HepG2 (cell line): ENCODE data around the gene LYSMD2. TPM values are rescaled to one million over a fixed set of nuclear protein-coding genes. Genes with fewer than 3 reads are reported as not detected.

ENCODE experiments used
- ATAC-seq: fragments of 200-7000 bp; cut with Tn5 transposase; 3 replicates; pipeline ENCODE4 v1.9.1; 2020; ENCODE audit warnings: mild to moderate bottlenecking, moderate library complexity
- BruUV-seq: library from RNA; stranded (reverse); fragments of 400-500 nt; replicated peaks from 2 replicates; lab custom pipeline; 2021; lab: Mats Ljungman, UMichigan
- CTCF ChIA-PET: fragments of 300-600 bp; formaldehyde crosslinking; extraction: SDS; loops from one replicate; lab custom pipeline; 2021; ENCODE audit warnings: low total read pairs, inconsistent platforms, low intra/inter-chr PET ratio; lab: Yijun Ruan, JAX
- POLR2A ChIA-PET: fragments of 350-600 bp; sonication (Branson Sonifier 250); formaldehyde crosslinking; loops from one replicate; lab custom pipeline; 2020; ENCODE audit warnings: antibody characterized with exemption, inconsistent platforms; lab: Yijun Ruan, JAX
- DNase-seq: peaks from one replicate; pipeline ENCODE4 v3.0.0-alpha.2; 2015; ENCODE audit warnings: low spot score
- FAIRE-seq: peaks from 3 replicates; lab custom pipeline; 2011; peaks lifted over from hg19 to GRCh38; lab: Jason Lieb, UNC
- H2AFZ ChIP-seq: one replicate; pipeline ENCODE4 v1.6.1; 2011; ENCODE audit warnings: low read length, inconsistent platforms
- H3K27ac ChIP-seq: fragments of 300-600 bp; 3 replicates; pipeline ENCODE4 v1.8.0; 2011; ENCODE audit warnings: mixed run types, mild to moderate bottlenecking, mixed read lengths, low read length, inconsistent platforms; ENCODE audit not compliant: insufficient read depth; ENCODE audit errors: extremely low read length
- H3K27me3 ChIP-seq, 2 experiments: fragments of 200-600 bp in 1 of 2; 2 replicates in 1 of 2; 3 replicates in 1 of 2; pipeline versions ENCODE4 v1.6.0 to v1.8.0; 2011; ENCODE audit warnings: low read length in 2 of 2, mild to moderate bottlenecking in 2 of 2, moderate library complexity in 2 of 2, inconsistent platforms in 1 of 2; ENCODE audit not compliant: insufficient read depth in 2 of 2, control insufficient read depth in 1 of 2
- H3K36me3 ChIP-seq, 2 experiments: fragments of 200-600 bp in 1 of 2; replicated peaks in 1 of 2; 2 replicates in 1 of 2; 3 replicates in 1 of 2; pipeline versions ENCODE4 v1.5.1 to v1.8.0; 2011; ENCODE audit warnings: low read length in 2 of 2, inconsistent platforms in 1 of 2; ENCODE audit not compliant: insufficient read depth in 2 of 2, control insufficient read depth in 1 of 2
- H3K4me1 ChIP-seq: 2 replicates; pipeline ENCODE4 v1.5.1; 2012; ENCODE audit warnings: low read length, inconsistent platforms; ENCODE audit not compliant: insufficient read depth
- H3K4me2 ChIP-seq: 2 replicates; pipeline ENCODE4 v1.6.0; 2011; ENCODE audit warnings: low read depth, low read length, inconsistent platforms
- H3K4me3 ChIP-seq, 3 experiments: fragments of 200-600 bp in 1 of 3; sonication (generic), shearing (Covaris generic) in 1 of 3; replicated peaks in 1 of 3; 2 replicates each; pipeline ENCODE4 v1.5.1; 2011 to 2016; ENCODE audit warnings: low read length in 3 of 3, inconsistent platforms in 2 of 3, low read depth in 2 of 3, mild to moderate bottlenecking in 2 of 3, control low read depth in 1 of 3, mixed read lengths in 1 of 3; ENCODE audit not compliant: insufficient read depth in 1 of 3
- H3K79me2 ChIP-seq: one replicate; pipeline ENCODE4 v1.6.1; 2011; ENCODE audit warnings: low read length, inconsistent platforms; ENCODE audit not compliant: insufficient read depth
- H3K9ac ChIP-seq: 2 replicates; pipeline ENCODE4 v1.6.0; 2011; ENCODE audit warnings: mild to moderate bottlenecking, low read depth, low read length, inconsistent platforms; ENCODE audit not compliant: insufficient read depth
- H3K9me3 ChIP-seq: 2 replicates; pipeline ENCODE4 v1.5.1; 2012; ENCODE audit warnings: mild to moderate bottlenecking, low read length
- H4K20me1 ChIP-seq: 2 replicates; pipeline ENCODE4 v1.6.0; 2011; ENCODE audit warnings: inconsistent platforms, mild to moderate bottlenecking, low read length, moderate library complexity; ENCODE audit not compliant: insufficient read depth
- BRD4 ChIP-seq: sonication (generic); formaldehyde crosslinking; IDR thresholded peaks from 2 replicates; pipeline ENCODE4 v1.4.0; 2020; ENCODE audit warnings: missing genetic modification reagents
- ETV6 ChIP-seq: sonication (generic); formaldehyde crosslinking; conservative IDR thresholded peaks from 2 replicates; pipeline ENCODE4 v1.4.0; 2020; ENCODE audit warnings: missing genetic modification reagents
- FOXC1 ChIP-seq: sonication (generic); formaldehyde crosslinking; IDR thresholded peaks from 2 replicates; pipeline ENCODE4 v1.8.0; 2022; ENCODE audit warnings: mild to moderate bottlenecking, missing genetic modification reagents, borderline replicate concordance
- GATA4 ChIP-seq: sonication (generic); IDR thresholded peaks from 2 replicates; pipeline ENCODE4 v1.6.1; 2016; ENCODE audit warnings: antibody characterized with exemption, low read depth, borderline replicate concordance
- JDP2 ChIP-seq: sonication (generic); formaldehyde crosslinking; IDR thresholded peaks from 2 replicates; pipeline ENCODE4 v1.8.1; 2022; ENCODE audit warnings: missing genetic modification reagents, borderline replicate concordance
- MEIS1 ChIP-seq: sonication (generic); formaldehyde crosslinking; IDR thresholded peaks from 2 replicates; pipeline ENCODE4 v1.9.0; 2021; ENCODE audit warnings: mild to moderate bottlenecking, missing genetic modification reagents, moderate library complexity, borderline replicate concordance
- MXD1 ChIP-seq: sonication (generic); formaldehyde crosslinking; IDR thresholded peaks from 2 replicates; pipeline ENCODE4 v1.4.0; 2020; ENCODE audit warnings: mild to moderate bottlenecking, missing genetic modification reagents
- MXD4 ChIP-seq: IDR thresholded peaks from 2 replicates; pipeline ENCODE4 v1.6.1; 2016; ENCODE audit warnings: mild to moderate bottlenecking, missing biosample characterization, missing genetic modification reagents
- PITX1 ChIP-seq: sonication (generic); formaldehyde crosslinking; IDR thresholded peaks from 2 replicates; pipeline ENCODE4 v1.5.1; 2020; ENCODE audit warnings: mild to moderate bottlenecking, missing genetic modification reagents
- PRDM4 ChIP-seq: sonication (generic); formaldehyde crosslinking; IDR thresholded peaks from 2 replicates; pipeline ENCODE4 v1.9.0; 2021; ENCODE audit warnings: missing genetic modification reagents, borderline replicate concordance
- PRPF4 ChIP-seq: fragments of 200-400 bp; formaldehyde crosslinking; IDR thresholded peaks from 2 replicates; pipeline ENCODE4 v1.6.1; 2016; ENCODE audit warnings: low read length, low read depth; ENCODE audit not compliant: poor library complexity, severe bottlenecking
- ZNF335 ChIP-seq: sonication (generic); formaldehyde crosslinking; IDR thresholded peaks from 2 replicates; pipeline ENCODE4 v1.4.0; 2020; ENCODE audit warnings: missing genetic modification reagents
- ZNF674 ChIP-seq: sonication (generic); formaldehyde crosslinking; IDR thresholded peaks from 2 replicates; pipeline ENCODE4 v1.5.0; 2020; ENCODE audit warnings: low read depth, mild to moderate bottlenecking, missing genetic modification reagents
- WGBS: methylation state at CpG from one replicate; pipeline ENCODE4 v1.1.6; 2017; ENCODE audit warnings: low lambda C conversion rate; 5-methylcytosine and 5-hydroxymethylcytosine counted together
- in situ Hi-C: cut with HindIII; loops from 2 replicates; pipeline ENCODE4 v1.10.0; 2017; ENCODE audit warnings: low pct_unique_long_range_greater_than_20kb; ENCODE audit not compliant: extremely low pct_ligation_motif_present
- intact Hi-C: fragments of 100-400 bp; cut with micrococcal nuclease; formaldehyde crosslinking; loops from one replicate; pipeline ENCODE4 v1.10.0; 2022; ENCODE audit not compliant: unreplicated experiment
- polyA plus RNA-seq, 8 experiments: library from polyadenylated mRNA; depleted of rRNA in 3 of 8; stranded (reverse) in 7 of 8; unstranded in 1 of 8; fragments of >200 nt; fragmentation: Illumina TruSeq in 4 of 8; extraction: Trizol in 4 of 8; gene quantifications; 2 replicates each; pipeline versions ENCODE4 v1.2.1 to v1.2.3, GENCODE V29; 2011 to 2016; ENCODE audit warnings: low read depth in 4 of 8, missing spikeins in 1 of 8, mixed read lengths in 1 of 8; ENCODE audit not compliant: insufficient read depth in 1 of 8
- total RNA-seq, 5 experiments: library from RNA; depleted of rRNA; stranded (reverse); fragments of >200 nt; fragmentation: Illumina TruSeq; extraction: Trizol; gene quantifications; 2 replicates each; pipeline ENCODE4 v1.2.3, GENCODE V29; 2016; ENCODE audit warnings: low read depth in 1 of 5
- TF ChIP-seq, protein P1 (sequence below): sonication (generic); formaldehyde crosslinking; conservative IDR thresholded peaks from 2 replicates; pipeline ENCODE4 v1.4.0; 2020; ENCODE audit warnings: missing genetic modification reagents
- TF ChIP-seq, protein P2 (sequence below): sonication (generic); formaldehyde crosslinking; IDR thresholded peaks from 2 replicates; pipeline ENCODE4 v1.8.1; 2023; ENCODE audit warnings: missing genetic modification reagents, mild to moderate bottlenecking, borderline replicate concordance
- TF ChIP-seq, protein P3 (sequence below): fragments of 450-650 bp; IDR thresholded peaks from 2 replicates; pipeline ENCODE4 v1.6.1; 2017; ENCODE audit warnings: mild to moderate bottlenecking

The LYSMD2 gene
- total and polyA plus RNA-seq, 2 of the 13 experiments (the other 11 are each of a cell fraction or from before 2014, with no cell fraction given), result 0.05 to 0.27 TPM

GRCh38 chr15:51688863-51689262, 48.6 kb downstream of the LYSMD2 start (continued):
- TF ChIP-seq MXD1 (CRISPR knock-in tag) (no peak), JDP2 (CRISPR knock-in tag) (no peak), BRD4 (CRISPR knock-in tag) (no peak), ETV6 (CRISPR knock-in tag) (no peak)
- TF ChIP-seq, protein P1, sequence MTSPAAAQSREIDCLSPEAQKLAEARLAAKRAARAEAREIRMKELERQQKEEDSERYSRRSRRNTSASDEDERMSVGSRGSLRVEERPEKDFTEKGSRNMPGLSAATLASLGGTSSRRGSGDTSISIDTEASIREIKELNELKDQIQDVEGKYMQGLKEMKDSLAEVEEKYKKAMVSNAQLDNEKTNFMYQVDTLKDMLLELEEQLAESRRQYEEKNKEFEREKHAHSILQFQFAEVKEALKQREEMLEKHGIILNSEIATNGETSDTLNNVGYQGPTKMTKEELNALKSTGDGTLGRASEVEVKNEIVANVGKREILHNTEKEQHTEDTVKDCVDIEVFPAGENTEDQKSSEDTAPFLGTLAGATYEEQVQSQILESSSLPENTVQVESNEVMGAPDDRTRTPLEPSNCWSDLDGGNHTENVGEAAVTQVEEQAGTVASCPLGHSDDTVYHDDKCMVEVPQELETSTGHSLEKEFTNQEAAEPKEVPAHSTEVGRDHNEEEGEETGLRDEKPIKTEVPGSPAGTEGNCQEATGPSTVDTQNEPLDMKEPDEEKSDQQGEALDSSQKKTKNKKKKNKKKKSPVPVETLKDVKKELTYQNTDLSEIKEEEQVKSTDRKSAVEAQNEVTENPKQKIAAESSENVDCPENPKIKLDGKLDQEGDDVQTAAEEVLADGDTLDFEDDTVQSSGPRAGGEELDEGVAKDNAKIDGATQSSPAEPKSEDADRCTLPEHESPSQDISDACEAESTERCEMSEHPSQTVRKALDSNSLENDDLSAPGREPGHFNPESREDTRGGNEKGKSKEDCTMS (CRISPR knock-in tag), result no peak
- TF ChIP-seq, all 625 proteins: peak for 0

- BruUV-seq, result no TSS peak
- intact Hi-C loops, result no loop called here
Measured at GRCh38 chr15:51687565-51687964, 49.9 kb downstream of the LYSMD2 start.

More at GRCh38 chr15:51687565-51687964, 49.9 kb downstream of the LYSMD2 start:
- Histone ChIP-seq H3K27me3 (no peaks in the 10 kb centered on the region), H3K4me3 (no peak overlapping the region), H3K79me2 (no peaks in the 10 kb centered on the region), H3K4me2 (no peak overlapping the region), H3K36me3 (no peaks in the 10 kb centered on the region), H3K27ac (no peak overlapping the region), H3K4me1 (no peaks in the 10 kb centered on the region), H4K20me1 (no peaks in the 10 kb centered on the region), H3K9ac (no peak overlapping the region), H3K9me3 (no peaks in the 10 kb centered on the region), H2AFZ (no peak overlapping the region)
- TF ChIP-seq MEIS1 (CRISPR knock-in tag), result no peak
- TF ChIP-seq ZNF335 (CRISPR knock-in tag), result no peak
- no peak for TF ChIP-seq PRPF4
- TF ChIP-seq PRDM4, result no peak
- TF ChIP-seq GATA4, result no peak
- no peak for TF ChIP-seq FOXC1 (CRISPR knock-in tag)
- TF ChIP-seq PITX1 (CRISPR knock-in tag), result no peak
- TF ChIP-seq, protein P2, sequence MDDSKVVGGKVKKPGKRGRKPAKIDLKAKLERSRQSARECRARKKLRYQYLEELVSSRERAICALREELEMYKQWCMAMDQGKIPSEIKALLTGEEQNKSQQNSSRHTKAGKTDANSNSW (CRISPR knock-in tag), result no peak
- no peak for TF ChIP-seq ZNF674
- TF ChIP-seq MXD4 (CRISPR knock-in tag), result no peak
- TF ChIP-seq, protein P3, sequence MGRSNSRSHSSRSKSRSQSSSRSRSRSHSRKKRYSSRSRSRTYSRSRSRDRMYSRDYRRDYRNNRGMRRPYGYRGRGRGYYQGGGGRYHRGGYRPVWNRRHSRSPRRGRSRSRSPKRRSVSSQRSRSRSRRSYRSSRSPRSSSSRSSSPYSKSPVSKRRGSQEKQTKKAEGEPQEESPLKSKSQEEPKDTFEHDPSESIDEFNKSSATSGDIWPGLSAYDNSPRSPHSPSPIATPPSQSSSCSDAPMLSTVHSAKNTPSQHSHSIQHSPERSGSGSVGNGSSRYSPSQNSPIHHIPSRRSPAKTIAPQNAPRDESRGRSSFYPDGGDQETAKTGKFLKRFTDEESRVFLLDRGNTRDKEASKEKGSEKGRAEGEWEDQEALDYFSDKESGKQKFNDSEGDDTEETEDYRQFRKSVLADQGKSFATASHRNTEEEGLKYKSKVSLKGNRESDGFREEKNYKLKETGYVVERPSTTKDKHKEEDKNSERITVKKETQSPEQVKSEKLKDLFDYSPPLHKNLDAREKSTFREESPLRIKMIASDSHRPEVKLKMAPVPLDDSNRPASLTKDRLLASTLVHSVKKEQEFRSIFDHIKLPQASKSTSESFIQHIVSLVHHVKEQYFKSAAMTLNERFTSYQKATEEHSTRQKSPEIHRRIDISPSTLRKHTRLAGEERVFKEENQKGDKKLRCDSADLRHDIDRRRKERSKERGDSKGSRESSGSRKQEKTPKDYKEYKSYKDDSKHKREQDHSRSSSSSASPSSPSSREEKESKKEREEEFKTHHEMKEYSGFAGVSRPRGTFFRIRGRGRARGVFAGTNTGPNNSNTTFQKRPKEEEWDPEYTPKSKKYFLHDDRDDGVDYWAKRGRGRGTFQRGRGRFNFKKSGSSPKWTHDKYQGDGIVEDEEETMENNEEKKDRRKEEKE, result no peak
- in situ Hi-C loops, result no loop called here
- ChIA-PET CTCF (no interaction called here), POLR2A (no interaction called here)
- DNase-seq, result no peak
- ATAC-seq, result no peak
- WGBS, result 0% methylated on average over 1 of the region's 1 CpG
- no peak for FAIRE-seq
